Stimulated activated CD4-positive, alpha-beta T cell treated with anti-CD3 and anti-CD28 coated beads, TNF-alpha, amount 100 ng/mL, for 24 hours (primary cell): Measurements from ENCODE around the gene TECPR2.
"Not testable (repeated sequence)": the region's sequence is repeated elsewhere in the genome, so short reads cannot be mapped to it uniquely, and the experiment has no call there.

Experiments used
- DNase-seq, 3 experiments: peaks; one replicate each; pipeline ENCODE4 v3.0.0-alpha.2; 2020; ENCODE audit warnings: low read depth in 3 of 3

Gene TECPR2

GRCh38 chr14:102509746-102510615, 147.2 kb downstream of the TECPR2 start, which contains the start of gene ANKRD9:
TSS of gene ANKRD9 (minus strand) at chr14:102509776. CDS start at chr14:102507889, 1,887 bp downstream.
- DNase-seq, result peak; percentile 78 to 91 (median 85)

DNA sequence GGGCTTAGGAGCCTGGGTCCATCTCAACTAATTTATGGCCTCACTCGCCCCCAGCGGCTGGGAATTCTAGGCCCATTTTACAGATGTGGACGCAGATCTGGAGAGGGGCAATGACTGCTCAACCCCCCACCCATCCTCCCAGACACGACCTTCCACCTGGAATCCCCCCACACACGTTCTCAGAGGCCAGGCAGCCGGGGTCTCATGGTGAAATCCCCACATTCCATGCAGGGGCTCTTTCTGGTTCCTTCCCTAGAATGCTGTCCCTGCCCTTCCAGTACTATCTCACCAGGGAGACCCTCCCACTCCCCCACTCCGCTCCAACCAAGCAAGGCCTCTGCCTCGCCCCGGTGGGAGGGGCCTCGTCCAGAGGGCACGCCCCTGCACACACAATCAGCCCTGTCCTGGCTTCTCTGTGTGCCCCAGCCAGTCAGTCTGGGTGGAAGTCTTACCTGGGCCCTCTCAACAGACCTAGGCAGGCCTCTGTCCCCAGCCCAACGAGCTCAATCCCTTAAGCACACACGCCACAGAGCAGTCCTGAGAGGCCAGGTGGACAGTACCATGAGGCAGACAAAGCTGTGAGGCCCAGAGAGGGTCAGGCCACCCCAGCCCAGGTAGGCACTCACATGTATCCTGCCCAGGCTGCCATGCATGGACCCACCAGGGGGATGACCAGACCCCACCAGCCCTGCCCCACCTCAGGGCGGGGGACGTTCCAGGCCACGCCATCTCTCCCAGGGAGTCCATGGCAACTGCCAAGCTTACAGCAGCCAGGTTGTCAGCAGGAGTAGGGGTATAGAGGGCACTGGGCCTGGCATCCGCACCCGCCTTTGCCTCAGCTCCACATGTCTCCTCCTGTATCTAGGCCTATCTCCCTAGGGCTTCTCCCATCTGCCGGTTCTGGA, 148.1 kb downstream of the TECPR2 start:
- DNase-seq, result peak in 1 of 3 experiments; percentile 46

DNA sequence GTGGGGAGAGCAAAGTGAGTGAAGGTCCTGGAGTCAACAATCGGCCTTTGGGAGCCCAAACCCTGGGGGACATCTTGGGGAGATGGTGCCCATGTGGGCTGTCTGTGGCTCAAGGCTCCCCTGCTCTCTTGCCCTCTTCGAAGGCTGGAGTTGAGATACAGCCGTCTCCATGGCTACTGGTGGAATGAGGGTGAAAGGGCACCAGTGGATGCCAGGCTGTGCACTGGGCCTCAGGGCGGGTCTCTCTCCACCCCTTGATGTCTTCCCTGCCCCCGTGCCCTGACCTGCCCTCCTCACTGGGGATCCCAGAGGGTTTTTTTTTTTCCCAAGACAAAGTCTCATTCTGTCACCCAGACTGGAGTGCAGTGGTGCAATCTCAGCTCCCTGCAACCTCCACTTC, 148.8 kb downstream of the TECPR2 start:
- DNase-seq, result no peak

DNA sequence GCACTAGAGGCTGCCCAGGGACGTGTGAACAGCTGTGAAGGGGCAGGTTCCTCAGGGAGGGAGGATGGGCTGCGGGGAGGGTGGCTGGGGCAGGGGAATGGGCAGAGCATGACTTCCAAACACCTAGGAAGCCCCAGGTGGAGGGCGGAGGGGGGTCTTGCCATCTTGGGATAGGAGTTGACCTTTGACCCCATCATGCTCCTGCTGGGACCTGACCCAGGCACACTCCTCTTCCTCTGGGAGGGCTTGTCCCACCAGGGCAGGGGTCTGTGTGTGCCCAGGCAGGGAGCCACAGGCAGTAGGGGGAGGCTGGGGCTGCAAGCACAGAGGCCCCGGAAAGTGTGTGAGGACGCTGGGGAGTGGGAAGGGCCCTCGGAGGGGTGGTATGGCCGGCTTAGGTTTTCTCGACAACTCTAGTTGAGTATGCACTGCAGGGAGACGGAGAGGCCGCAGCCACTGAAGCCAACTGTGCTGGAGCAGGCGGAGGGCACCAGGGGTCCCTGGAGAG, 150.1 kb downstream of the TECPR2 start:
- no peak for DNase-seq

DNA sequence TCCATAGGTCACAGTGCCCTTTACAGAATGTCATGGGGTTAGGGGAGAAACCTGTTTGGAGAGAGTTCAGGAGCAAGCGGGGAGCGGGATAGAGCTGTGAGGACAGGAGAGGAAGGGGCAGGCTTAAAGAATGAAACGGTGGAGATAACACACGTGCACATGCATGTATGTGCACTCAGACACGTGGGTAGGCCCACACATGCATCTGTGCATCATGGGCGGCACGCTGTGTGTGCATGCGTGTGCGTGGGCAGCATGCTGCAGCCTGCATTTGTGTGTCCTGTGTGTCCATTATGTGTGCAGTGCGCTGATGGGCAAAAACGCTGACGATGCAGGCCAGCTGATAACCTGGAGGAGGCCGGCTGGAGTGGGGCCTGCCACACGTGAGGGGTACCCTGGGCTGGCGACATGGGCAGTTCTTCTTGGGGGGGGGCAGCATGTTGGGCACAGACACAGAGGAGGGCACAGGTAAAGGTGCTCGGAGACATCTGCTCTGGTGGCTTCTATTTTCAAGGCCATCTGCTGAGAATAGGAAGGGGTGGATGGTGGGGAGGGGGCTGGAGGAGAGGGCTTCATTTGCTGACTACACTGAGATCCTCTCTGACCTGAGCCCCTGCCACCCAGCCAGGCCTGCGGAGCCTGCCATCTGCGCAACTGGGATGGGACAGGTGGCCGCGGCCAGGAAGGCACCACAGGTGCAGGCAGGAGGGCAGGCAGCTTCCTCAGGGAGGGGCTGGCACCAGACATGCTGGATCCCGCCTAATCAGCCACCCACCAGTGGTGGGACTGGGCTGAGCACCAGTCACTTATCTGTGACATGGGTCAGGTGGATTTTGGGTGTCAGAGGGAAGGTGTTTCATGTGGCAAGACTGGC, 151.4 kb downstream of the TECPR2 start:
- DNase-seq, result no peak

DNA sequence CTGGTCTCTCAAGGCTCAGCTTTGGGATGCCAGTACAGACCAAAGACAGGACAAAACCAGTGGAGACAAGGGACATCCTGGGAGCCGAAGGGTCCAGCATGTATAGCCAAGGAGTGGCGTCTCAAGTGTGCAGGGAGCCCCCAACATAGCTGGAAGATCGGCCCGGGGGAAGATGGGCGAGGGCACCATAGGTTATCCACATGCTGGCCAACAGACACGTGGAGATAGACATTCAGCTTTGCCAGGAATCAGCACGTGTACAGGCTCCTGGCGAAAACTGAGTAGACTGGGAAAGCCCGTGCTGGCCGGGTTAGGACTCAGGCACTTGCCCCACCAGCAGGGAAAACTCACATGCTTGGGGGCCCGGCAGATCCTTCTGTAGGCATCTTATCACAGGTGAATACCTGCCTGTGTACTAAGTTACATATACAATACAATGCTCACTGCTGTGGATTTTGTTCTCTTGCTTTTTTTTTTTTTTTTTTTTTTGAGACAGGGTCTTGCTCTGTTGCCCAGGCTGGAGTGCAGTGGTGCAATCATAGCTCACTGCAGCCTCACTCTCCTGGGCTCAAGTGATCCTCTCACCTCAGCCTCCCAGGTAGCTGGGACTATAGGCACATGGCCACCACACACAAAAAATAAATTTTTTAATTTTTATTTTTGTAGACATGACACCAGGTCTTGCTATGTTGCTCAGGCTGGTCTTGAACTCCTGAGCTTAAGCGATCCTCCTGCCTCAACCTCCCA, 152.4 kb downstream of the TECPR2 start:
- DNase-seq, result no peak

- peak in 2 of 3 experiments; percentile 33 to 55 for DNase-seq
Observed at GRCh38 chr14:102516531-102517391, 154.0 kb downstream of the TECPR2 start.

DNA sequence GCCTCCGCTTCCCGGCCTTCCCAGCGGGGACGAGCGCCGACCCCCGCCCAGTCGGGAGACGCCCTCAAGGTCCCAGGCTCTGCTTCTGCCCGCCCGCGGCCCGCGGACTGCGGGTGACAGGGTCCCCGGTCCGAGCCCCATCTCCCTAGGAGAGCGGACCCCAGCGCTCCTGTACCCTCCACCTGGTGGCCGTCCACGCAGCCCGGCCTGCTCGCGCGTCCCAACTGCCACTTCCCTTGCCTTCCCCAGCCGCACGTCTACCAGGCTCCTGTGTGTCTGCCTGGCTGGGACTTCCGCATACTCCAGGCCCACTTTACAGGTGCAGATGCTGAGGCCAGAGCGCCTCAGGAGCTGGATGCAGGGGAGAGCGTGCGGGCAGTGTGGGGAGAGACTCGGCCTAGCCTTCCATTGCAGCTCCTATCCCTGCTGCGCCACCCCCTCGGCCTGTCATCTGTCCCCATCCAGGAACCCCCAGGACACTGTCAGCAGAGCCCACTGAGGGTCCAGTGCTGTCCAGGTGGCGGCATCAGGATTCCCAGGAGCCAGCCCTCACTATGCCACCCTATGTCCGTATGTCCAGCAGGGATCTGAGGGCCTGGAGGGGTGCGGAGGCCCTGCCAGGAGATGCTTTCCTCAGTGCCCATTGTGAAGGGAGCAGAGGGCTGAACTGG, 154.8 kb downstream of the TECPR2 start:
- no peak for DNase-seq

DNA sequence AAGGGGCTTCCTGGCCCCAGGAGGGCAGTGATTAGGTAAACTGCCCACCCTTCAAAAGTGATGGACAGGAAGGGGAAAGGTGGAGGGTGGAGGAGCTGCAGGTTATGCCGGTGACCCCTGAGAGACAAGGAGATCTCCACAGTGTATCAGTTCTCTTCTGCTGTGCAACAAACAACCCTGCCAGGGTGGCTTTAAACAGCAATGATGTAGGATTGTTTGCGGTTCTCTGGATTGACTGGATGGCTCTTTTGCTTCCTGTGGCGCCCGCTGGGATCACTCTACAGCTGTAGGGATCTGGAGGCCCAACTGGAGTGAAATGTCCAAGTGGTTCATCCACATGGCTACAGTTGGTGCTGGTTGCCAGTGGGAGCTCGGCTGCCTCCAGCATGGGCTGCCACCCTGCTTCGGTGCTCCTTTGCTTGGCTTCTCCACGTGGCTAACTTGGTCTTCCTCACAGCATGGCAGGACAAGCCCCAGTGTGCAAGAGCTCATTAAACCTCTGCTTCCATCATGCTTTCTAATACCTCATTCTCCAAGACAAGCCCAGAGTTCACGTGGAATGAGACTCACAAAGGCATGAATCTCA, 155.4 kb downstream of the TECPR2 start:
- no peak for DNase-seq

- not testable (repeated sequence) for DNase-seq
Observed at GRCh38 chr14:102519709-102520108, 157.0 kb downstream of the TECPR2 start.

DNA sequence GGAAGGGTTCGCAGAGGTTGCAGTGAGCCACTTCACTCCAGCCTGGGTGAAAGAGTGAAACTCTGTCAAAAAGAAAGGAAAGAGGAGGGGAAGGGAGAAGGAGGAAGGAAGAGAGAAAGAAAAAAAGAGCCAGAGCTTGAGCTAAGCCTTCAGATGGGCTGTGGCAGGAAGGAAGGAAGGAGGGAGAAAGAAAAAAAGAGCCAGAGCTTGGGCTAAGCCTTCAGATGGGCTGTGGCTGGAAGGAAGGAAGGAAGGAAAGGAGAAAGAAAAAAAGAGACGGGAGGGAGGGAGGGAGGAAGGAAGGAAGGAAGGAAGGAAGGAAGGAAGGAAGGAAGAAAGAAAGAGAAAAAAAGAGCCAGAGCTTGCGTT, 160.4 kb downstream of the TECPR2 start:
- no peak for DNase-seq

DNA sequence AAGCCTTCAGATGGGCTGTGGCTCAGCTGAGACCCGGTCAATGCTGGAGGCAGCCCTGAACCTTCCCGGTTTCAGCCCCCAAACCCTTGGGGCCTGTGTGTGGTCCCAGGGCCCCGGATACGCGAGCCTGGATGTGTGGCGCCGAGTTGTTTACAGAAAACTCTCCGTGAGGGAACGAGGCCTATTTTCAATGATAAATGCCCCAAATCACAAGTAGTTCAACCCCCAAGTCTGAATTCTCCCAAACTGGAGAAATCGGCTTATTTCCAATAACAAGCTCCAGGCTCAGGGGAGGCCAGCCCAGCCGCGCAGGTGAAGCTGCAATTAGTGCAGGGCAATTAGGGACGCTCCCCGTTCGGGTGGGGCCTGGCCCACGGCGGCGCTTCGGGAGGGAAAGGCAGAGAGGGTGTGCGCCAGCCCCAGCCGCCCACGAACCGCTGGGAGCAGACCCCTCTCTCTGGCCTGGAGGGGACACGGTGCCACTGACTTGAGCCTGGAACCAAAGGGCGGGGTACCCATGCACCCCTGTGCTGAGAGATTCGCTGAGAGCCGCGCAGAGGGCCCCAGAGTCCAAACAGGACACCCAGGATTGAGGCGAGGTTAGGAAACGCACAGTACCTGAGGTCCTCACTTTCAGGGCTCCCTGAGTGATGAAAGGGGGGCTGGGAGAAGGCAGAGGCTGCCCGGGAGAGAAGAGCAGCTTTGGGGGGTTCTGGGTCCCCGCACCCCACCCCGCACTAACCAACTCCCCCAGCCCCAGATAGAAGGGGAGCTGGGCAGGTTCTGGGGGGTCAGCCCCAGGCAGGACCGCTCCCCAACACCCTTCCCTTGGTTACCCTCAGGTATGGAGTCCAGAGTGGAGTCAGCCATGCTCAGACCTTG, 161.1 kb downstream of the TECPR2 start:
- no peak for DNase-seq

GRCh38 chr14:102524451-102525218, 161.9 kb downstream of the TECPR2 start:
- DNase-seq, result peak; percentile 84 to 96 (median 87)

DNA sequence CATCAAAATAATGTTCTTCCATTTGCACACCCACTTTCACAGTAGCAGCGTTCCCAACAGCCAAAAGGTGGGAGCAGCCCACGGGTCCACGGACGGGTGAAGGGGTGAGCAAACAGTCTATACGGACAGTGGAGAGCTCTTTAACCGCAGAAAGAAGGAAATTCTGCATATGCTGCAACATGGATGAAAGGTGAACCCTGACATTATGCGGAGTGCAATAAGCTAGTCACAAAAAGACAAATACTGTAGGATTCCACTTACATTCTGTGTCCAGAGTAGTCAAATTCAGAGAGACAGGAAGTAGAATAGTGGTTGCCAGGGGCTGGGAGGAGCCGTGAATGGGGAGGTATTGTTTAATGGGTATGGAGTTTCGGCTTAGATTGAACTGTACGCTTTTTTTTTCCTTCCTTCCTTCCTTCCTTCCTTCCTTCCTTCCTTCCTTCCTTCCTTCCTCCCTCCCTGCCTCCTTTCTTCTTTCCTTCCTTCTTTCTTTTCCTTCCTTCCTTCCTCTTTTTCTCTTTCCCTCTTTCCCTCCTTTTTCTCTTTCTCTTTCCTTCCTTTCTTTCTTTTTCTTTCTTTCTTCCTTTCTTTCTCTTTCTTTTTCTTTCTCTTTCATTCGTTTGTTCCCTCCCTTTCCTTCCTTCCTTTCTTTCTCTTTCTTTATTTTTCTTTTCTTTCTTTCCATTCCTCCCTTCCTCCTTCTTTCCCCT, 162.6 kb downstream of the TECPR2 start:
- DNase-seq, result peak in 1 of 3 experiments; percentile 25

DNA sequence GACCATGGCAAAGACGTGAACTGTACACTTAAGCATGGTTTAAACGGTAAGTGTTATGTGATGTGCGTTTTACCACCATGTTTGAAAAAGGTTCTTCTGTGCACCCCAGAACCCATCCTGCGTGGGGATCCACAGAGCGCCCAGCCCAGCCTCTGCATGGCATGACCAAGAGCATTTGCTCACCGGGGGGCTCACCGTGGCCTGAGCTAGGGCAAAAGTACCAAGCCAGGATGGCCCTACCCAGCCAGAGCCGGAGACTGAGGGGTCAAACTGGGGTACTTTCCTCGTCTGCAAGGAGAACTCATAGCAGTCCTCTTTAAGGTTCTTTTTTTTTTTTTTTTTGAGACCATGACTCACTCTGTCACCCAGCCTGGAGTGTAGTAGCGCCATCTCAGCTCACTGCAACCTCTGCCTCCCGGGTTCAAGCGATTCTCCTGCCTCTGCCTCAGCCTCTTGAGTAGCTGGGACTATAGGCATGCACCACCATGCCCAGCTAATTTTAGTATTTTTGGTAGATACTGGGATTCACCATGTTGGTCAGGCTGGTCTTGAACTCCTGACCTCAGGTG, 163.3 kb downstream of the TECPR2 start:
- DNase-seq, result no peak
